HCT116 (cell line): ENCODE results near the gene PADI4. TPM values are rescaled to one million over a fixed set of nuclear protein-coding genes. Genes with fewer than 3 reads are reported as not detected.

ENCODE experiments used
- ATAC-seq: fragments of 200-7000 bp; cut with Tn5 transposase; 2 replicates; pipeline ENCODE4 v1.9.1; 2020; ENCODE audit warnings: mild to moderate bottlenecking, moderate library complexity
- BruUV-seq: library from RNA; stranded (reverse); fragments of 400-500 nt; replicated peaks from 2 replicates; lab custom pipeline; 2021; lab: Mats Ljungman, UMichigan
- CTCF ChIA-PET: fragments of 300-600 bp; sonication (Branson Sonifier 250); formaldehyde crosslinking; loops from one replicate; lab custom pipeline; 2021; ENCODE audit warnings: antibody characterized with exemption; lab: Charles Lee
- POLR2A ChIA-PET: fragments of 300-600, 350-600 bp; sonication (Branson Sonifier 250); formaldehyde crosslinking; loops from one replicate; lab custom pipeline; 2021; ENCODE audit warnings: antibody characterized with exemption; lab: Charles Lee
- RAD21 ChIA-PET, 2 experiments: fragments of 300-600 bp; sonication (Branson Sonifier 250); formaldehyde crosslinking; loops; one replicate each; lab custom pipeline; 2023; ENCODE audit warnings: low total read pairs in 2 of 2; ENCODE audit not compliant: uncharacterized antibody in 2 of 2, unreplicated experiment in 2 of 2, low non-redundant PET in 1 of 2; lab: Charles Lee
- DNase-seq: peaks from one replicate; pipeline ENCODE4 v3.0.0-alpha.2; 2010; ENCODE audit warnings: low read depth, low spot score
- H2AFZ ChIP-seq: fragments of 200-600 bp; shearing (Covaris generic), sonication (generic); 2 replicates; pipeline ENCODE4 v1.6.1; 2017; ENCODE audit warnings: low read depth, mixed run types, mixed read lengths, antibody characterized with exemption, low read length; ENCODE audit not compliant: poor library complexity, severe bottlenecking
- H3K27ac ChIP-seq: 2 replicates; pipeline ENCODE4 v1.5.1; 2012; ENCODE audit warnings: low read depth, low read length
- H3K27me3 ChIP-seq: fragments of 200-600 bp; sonication (generic); 2 replicates; pipeline ENCODE4 v1.6.1; 2016; ENCODE audit warnings: mixed run types, low read length, mixed read lengths; ENCODE audit not compliant: insufficient read depth
- H3K36me3 ChIP-seq, 2 experiments: fragments of 200-500 bp in 1 of 2; fragments of 200-600 bp in 1 of 2; sonication (Bioruptor generic) in 1 of 2; sonication (generic) in 1 of 2; 2 replicates each; pipeline versions ENCODE4 v1.5.1 to v1.6.1; 2014 to 2016; ENCODE audit warnings: low read length in 2 of 2, inconsistent platforms in 1 of 2, mixed read lengths in 1 of 2, mixed run types in 1 of 2; ENCODE audit not compliant: insufficient read depth in 2 of 2, control insufficient read depth in 1 of 2
- H3K4me1 ChIP-seq, 2 experiments: fragments of 200-600 bp in 1 of 2; sonication (generic) in 1 of 2; 2 replicates each; pipeline versions ENCODE4 v1.5.1 to v1.6.1; 2012 to 2017; ENCODE audit warnings: low read length in 2 of 2, inconsistent platforms in 1 of 2, mild to moderate bottlenecking in 1 of 2, mixed read lengths in 1 of 2, mixed run types in 1 of 2, moderate library complexity in 1 of 2; ENCODE audit not compliant: insufficient read depth in 2 of 2, control insufficient read depth in 1 of 2
- H3K4me2 ChIP-seq: fragments of 200-600 bp; sonication (generic); 2 replicates; pipeline ENCODE4 v1.6.1; 2017; ENCODE audit warnings: mixed run types, low read length, mixed read lengths
- H3K4me3 ChIP-seq, 2 experiments: fragments of 200-600 bp in 1 of 2; sonication (generic) in 1 of 2; replicated peaks in 1 of 2; 2 replicates each; pipeline ENCODE4 v1.5.1; 2011 to 2016; ENCODE audit warnings: low read length in 2 of 2, control low read depth in 1 of 2, low read depth in 1 of 2, mild to moderate bottlenecking in 1 of 2, mixed read lengths in 1 of 2, mixed run types in 1 of 2
- H3K79me2 ChIP-seq: fragments of 200-600 bp; sonication (generic); 2 replicates; pipeline ENCODE4 v1.6.1; 2017; ENCODE audit warnings: mild to moderate bottlenecking, mixed run types, low read length, moderate library complexity, mixed read lengths; ENCODE audit not compliant: insufficient read depth
- H3K9ac ChIP-seq: fragments of 200-600 bp; sonication (generic); 2 replicates; pipeline ENCODE4 v1.6.1; 2016; ENCODE audit warnings: low read length, mixed read lengths
- H3K9me2 ChIP-seq: fragments of 200-600 bp; sonication (generic), shearing (Covaris generic); 2 replicates; pipeline ENCODE4 v1.6.1; 2017; ENCODE audit warnings: mixed run types, mild to moderate bottlenecking, moderate library complexity; ENCODE audit not compliant: insufficient read depth
- H3K9me3 ChIP-seq, 2 experiments: fragments of 200-500 bp in 1 of 2; fragments of 200-600 bp in 1 of 2; sonication (Bioruptor generic) in 1 of 2; sonication (generic) in 1 of 2; 2 replicates each; pipeline ENCODE4 v1.6.1; 2014 to 2017; ENCODE audit warnings: low read length in 2 of 2, mixed read lengths in 2 of 2, inconsistent platforms in 1 of 2, low read depth in 1 of 2, mild to moderate bottlenecking in 1 of 2, mixed run types in 1 of 2, moderate library complexity in 1 of 2; ENCODE audit not compliant: control insufficient read depth in 1 of 2, insufficient read depth in 1 of 2
- H4K20me1 ChIP-seq: fragments of 200-600 bp; sonication (generic), shearing (Covaris generic); 2 replicates; pipeline ENCODE4 v1.6.1; 2017; ENCODE audit warnings: mixed run types, mild to moderate bottlenecking, moderate library complexity; ENCODE audit not compliant: insufficient read depth
- ATF3 ChIP-seq: IDR thresholded peaks from 2 replicates; pipeline ENCODE4 v1.6.1; 2012
- CBX3 ChIP-seq: IDR thresholded peaks from 2 replicates; pipeline ENCODE4 v1.6.1; 2012; ENCODE audit warnings: low read depth
- CTCF ChIP-seq, 3 experiments: fragments of 200-600 bp in 1 of 3; sonication (generic) in 1 of 3; IDR thresholded peaks in 2 of 3; conservative IDR thresholded peaks in 1 of 3; 2 replicates each; pipeline ENCODE4 v1.5.1; 2012 to 2017; ENCODE audit warnings: low read depth in 2 of 3, low read length in 2 of 3, antibody characterized with exemption in 1 of 3, borderline replicate concordance in 1 of 3, control low read depth in 1 of 3, mild to moderate bottlenecking in 1 of 3, mixed read lengths in 1 of 3, mixed run types in 1 of 3, moderate library complexity in 1 of 3; ENCODE audit not compliant: insufficient read depth in 1 of 3
- EGR1 ChIP-seq: IDR thresholded peaks from 2 replicates; pipeline ENCODE4 v1.6.1; 2012; ENCODE audit warnings: low read depth
- EZH2 ChIP-seq: fragments of 200-600 bp; sonication (generic); IDR thresholded peaks from 2 replicates; pipeline ENCODE4 v1.6.1; 2017; ENCODE audit warnings: antibody characterized with exemption, mixed run types
- EZH2phosphoT487 ChIP-seq: fragments of 200-600 bp; IDR thresholded peaks from 2 replicates; pipeline ENCODE4 v1.6.1; 2018; ENCODE audit warnings: antibody characterized with exemption, borderline replicate concordance
- JUND ChIP-seq: IDR thresholded peaks from 2 replicates; pipeline ENCODE4 v1.6.1; 2012
- MAX ChIP-seq: IDR thresholded peaks from 2 replicates; pipeline ENCODE4 v1.6.1; 2012
- POLR2A ChIP-seq: IDR thresholded peaks from 2 replicates; pipeline ENCODE4 v1.7.0; 2011; ENCODE audit warnings: borderline replicate concordance; ENCODE audit not compliant: insufficient read depth, insufficient read length; ENCODE audit errors: extremely low read depth
- RAD21 ChIP-seq: IDR thresholded peaks from 2 replicates; pipeline ENCODE4 v1.6.1; 2012; ENCODE audit warnings: low read depth, mild to moderate bottlenecking
- REST ChIP-seq: IDR thresholded peaks from 2 replicates; pipeline ENCODE4 v1.6.1; 2012; ENCODE audit warnings: low read depth
- SP1 ChIP-seq: IDR thresholded peaks from 2 replicates; pipeline ENCODE4 v1.6.1; 2012; ENCODE audit warnings: low read depth
- SRF ChIP-seq: IDR thresholded peaks from 2 replicates; pipeline ENCODE4 v1.6.1; 2012; ENCODE audit warnings: low read depth
- intact Hi-C: fragments of 100-400 bp; cut with micrococcal nuclease; formaldehyde crosslinking; loops from 2 replicates; pipeline ENCODE4 v1.10.0; 2022
- total RNA-seq: library from RNA; stranded (reverse); gene quantifications from one replicate; pipeline ENCODE4 v1.2.1, GENCODE V29; 2021; ENCODE audit not compliant: unreplicated experiment

PADI4 gene
- total RNA-seq, 1 experiment from 2014 or later, result 0.44 TPM

- BruUV-seq, result no TSS peak
- TF ChIP-seq CBX3, result no peak
- no peak for TF ChIP-seq JUND
- TF ChIP-seq SRF, result no peak
- TF ChIP-seq CTCF (IDR thresholded peaks at IDR 0.05 in 2 of 3, conservative IDR thresholded peaks at IDR 0.05 in 1 of 3; ENCODE audit: borderline replicate concordance in 1 of 3, insufficient read depth in 1 of 3, low read depth in 2 of 3, low read length in 2 of 3), result no peak
- no peak for TF ChIP-seq EZH2phosphoT487
- no peak for TF ChIP-seq EZH2
- TF ChIP-seq REST, result no peak
- no peak for TF ChIP-seq SP1
- TF ChIP-seq RAD21, result no peak
- TF ChIP-seq ATF3, result no peak
- no peak for TF ChIP-seq EGR1
- no peak for TF ChIP-seq MAX
- no peak for TF ChIP-seq POLR2A
- ChIA-PET POLR2A (no interaction called here), RAD21 (no interaction called here), CTCF (no interaction called here)
- Histone ChIP-seq H3K27me3 (no peaks in the 10 kb centered on the region), H3K9me2 (no peaks in the 10 kb centered on the region), H2AFZ (no peak overlapping the region), H3K27ac (no peak overlapping the region), H3K4me3 (no peak overlapping the region), H4K20me1 (no peaks in the 10 kb centered on the region), H3K4me2 (no peak overlapping the region), H3K36me3 (no peaks in the 10 kb centered on the region), H3K4me1 (no peaks in the 10 kb centered on the region), H3K9me3 (peaks cover 4 to 6% of the 10 kb centered on the region in 2 experiments; a peak in 2 of 4 replicates), H3K9ac (no peak overlapping the region), H3K79me2 (no peaks in the 10 kb centered on the region)
- DNase-seq (no peak), ATAC-seq (no peak)
- intact Hi-C loops, result no loop called here
These were observed 668 bp upstream of the PADI4 start for GRCh38 chr1:17307329-17307728.
